GM06990 (cell line): ENCODE results near the gene SYNRG.
"Not testable (repeated sequence)": the region's sequence is repeated elsewhere in the genome, so short reads cannot be mapped to it uniquely, and the experiment has no call there.

ENCODE experiments used
- DNase-seq: peaks from one replicate; pipeline ENCODE4 v3.0.0-alpha.2; 2011; ENCODE audit not compliant: insufficient read length; ENCODE audit errors: extremely low read depth
- H3K27me3 ChIP-seq: replicated peaks from 2 replicates; pipeline ENCODE4 v1.6.0; 2011; ENCODE audit warnings: low read length; ENCODE audit not compliant: control insufficient read depth, insufficient read depth
- H3K36me3 ChIP-seq: 2 replicates; pipeline ENCODE4 v1.5.1; 2011; ENCODE audit warnings: low read length; ENCODE audit not compliant: control insufficient read depth, insufficient read depth
- H3K4me3 ChIP-seq: replicated peaks from 2 replicates; pipeline ENCODE4 v1.5.1; 2011; ENCODE audit warnings: low read depth, mild to moderate bottlenecking, control low read depth, low read length
- TF ChIP-seq, protein P1 (sequence below): IDR thresholded peaks from 2 replicates; pipeline ENCODE4 v1.5.1; 2011; ENCODE audit warnings: low read length, control low read depth, mild to moderate bottlenecking, inconsistent platforms; ENCODE audit not compliant: insufficient read depth, poor library complexity, severe bottlenecking

The SYNRG gene

DNA sequence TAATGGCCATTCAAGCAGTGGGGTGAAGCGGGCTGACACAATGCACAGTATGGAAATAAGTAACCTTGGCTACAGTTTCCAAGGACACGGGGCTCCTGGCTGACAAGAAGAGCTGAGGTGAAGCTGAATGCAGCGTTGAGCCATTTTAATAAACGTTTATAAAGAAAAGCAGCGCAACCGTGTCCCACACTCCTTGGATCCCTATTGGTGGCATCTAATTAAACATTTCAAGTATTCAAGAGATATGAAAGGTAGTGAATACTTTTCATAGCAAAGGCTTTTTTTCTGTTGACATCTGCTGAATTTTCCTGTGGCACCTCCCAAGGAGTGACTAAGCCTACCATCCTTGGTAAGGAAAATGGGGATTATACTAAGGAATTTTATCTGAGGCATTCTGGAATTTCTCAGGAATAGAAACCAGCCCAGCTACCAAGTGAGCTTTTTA lies 93.1 kb downstream of the SYNRG start:
- no peak for DNase-seq
- Histone ChIP-seq H3K36me3 (peaks cover 17% of the 10 kb centered on the region), H3K27me3 (no peaks in the 10 kb centered on the region), H3K4me3 (no peak overlapping the region)
- TF ChIP-seq, protein P1, sequence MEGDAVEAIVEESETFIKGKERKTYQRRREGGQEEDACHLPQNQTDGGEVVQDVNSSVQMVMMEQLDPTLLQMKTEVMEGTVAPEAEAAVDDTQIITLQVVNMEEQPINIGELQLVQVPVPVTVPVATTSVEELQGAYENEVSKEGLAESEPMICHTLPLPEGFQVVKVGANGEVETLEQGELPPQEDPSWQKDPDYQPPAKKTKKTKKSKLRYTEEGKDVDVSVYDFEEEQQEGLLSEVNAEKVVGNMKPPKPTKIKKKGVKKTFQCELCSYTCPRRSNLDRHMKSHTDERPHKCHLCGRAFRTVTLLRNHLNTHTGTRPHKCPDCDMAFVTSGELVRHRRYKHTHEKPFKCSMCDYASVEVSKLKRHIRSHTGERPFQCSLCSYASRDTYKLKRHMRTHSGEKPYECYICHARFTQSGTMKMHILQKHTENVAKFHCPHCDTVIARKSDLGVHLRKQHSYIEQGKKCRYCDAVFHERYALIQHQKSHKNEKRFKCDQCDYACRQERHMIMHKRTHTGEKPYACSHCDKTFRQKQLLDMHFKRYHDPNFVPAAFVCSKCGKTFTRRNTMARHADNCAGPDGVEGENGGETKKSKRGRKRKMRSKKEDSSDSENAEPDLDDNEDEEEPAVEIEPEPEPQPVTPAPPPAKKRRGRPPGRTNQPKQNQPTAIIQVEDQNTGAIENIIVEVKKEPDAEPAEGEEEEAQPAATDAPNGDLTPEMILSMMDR: no peak

DNA sequence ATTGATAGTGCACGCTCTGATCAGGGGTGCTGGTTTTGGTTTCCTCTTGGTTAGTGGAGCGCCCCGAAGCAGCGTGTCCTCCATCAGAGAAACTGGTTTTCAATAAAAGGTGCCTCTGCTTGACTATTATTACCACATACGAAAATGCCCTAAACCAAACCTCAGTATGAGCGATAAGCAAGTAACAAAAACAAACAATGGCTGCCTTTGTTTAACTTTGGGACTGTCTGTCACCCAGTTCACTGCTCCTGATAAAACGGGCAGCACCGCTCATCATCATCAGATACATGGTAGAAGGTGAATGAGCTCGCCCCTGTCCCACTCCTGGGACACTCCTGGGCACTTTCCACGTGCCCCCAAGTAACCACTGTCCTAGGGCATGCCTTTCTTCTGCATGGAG lies 95.5 kb downstream of the SYNRG start:
- no peak overlapping the region for H3K4me3 ChIP-seq
- peaks cover 9% of the 10 kb centered on the region for H3K36me3 ChIP-seq
- DNase-seq: no peak
- TF ChIP-seq, protein P1: no peak
- no peaks in the 10 kb centered on the region for H3K27me3 ChIP-seq

DNA sequence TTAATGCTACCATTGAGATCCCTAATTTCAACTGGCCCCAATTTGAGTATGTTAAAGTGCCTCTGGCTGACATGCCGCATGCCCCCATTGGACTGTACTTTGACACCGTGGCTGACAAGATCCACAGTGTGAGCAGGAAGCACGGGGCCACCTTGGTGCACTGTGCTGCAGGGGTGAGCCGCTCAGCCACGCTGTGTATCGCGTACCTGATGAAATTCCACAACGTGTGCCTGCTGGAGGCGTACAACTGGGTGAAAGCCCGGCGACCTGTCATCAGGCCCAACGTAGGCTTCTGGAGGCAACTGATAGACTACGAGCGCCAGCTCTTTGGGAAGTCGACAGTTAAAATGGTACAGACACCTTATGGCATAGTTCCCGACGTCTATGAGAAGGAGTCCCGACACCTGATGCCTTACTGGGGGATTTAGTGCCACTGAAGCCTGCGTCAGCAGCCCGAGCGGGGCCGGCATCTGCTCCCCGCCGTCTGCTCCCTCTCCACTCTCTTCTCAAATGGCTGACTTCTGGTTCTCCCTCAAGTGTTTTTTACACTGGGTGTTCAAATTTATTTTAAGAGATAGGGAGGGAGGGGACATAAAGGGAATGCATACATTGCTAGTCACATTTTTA lies 96.7 kb downstream of the SYNRG start:
- Histone ChIP-seq H3K36me3 (peaks cover 5% of the 10 kb centered on the region), H3K4me3 (no peak overlapping the region), H3K27me3 (no peaks in the 10 kb centered on the region)
- DNase-seq: no peak
- TF ChIP-seq, protein P1: no peak

DNA sequence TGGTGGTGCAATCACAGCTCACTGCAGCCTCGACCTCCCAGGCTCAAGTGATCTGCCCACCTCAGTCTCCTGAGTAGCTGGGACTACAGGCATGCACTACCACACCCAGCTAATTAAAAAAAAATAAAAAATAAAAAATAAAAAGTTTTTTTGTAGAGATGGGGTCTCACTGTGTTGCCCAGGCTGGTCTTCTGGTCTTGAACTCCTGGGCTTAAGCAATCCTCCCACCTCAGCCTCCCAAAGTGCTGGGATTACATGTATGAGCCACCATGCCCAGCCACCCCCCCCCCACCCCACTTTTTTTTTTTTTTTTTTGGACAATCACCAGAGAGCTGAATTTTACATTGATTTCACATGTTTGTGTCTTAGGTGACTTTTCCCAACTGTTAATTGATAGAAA lies 97.6 kb downstream of the SYNRG start:
- H3K36me3 ChIP-seq, H3K27me3 ChIP-seq, DNase-seq, H3K4me3 ChIP-seq: not testable (repeated sequence)

DNA sequence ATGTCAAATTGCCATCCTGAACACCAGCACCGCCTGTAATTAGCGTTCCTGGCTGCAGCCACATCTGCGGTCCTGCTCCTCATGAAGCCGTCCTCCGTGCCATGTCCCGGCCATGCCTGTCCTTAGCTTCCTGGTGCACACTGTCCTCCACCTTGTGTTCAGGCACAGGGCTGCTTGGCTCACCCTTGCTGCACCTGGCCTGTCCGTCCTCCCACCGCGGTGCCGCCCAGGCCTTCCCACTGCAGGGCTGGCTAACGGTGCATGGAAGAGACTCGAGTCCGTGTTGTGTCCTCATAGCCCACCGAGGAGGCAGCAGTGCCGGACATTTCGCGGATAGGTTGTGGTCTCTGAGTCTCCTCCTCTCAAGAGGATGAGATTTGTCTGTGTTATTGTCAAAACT lies 99.2 kb downstream of the SYNRG start:
- TF ChIP-seq, protein P1: no peak
- peaks cover 2% of the 10 kb centered on the region for H3K36me3 ChIP-seq

DNA sequence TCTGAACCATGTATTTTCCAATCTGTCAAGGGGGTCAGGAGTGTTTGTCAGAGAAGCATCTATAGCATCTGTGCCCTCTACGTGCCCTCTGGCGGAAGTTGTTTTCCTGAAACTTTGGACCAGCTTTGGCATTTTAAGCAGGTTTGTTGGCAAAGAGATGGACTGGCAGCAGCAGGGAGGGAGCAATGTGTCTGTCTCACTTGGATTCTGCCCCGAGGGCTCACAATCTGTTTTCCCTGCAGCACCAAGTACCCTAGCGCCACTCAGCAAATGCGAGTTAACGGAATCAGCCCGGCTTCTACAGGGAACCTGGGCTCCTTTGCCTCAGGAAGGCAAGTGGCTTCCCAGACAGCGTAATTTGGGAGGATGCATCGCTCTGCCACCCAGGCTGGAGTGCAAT lies 102.1 kb downstream of the SYNRG start:
- Histone ChIP-seq H3K36me3 (no peaks in the 10 kb centered on the region; the same call in 1 of the 2 replicates), H3K4me3 (no peak overlapping the region), H3K27me3 (no peaks in the 10 kb centered on the region)
- TF ChIP-seq, protein P1: no peak
- DNase-seq: no peak

More for the DNA sequence above, 99.2 kb downstream of the SYNRG start:
- Histone ChIP-seq H3K4me3 (no peak overlapping the region), H3K27me3 (no peaks in the 10 kb centered on the region)
- no peak for DNase-seq
